ENCODE results near the gene PGGT1B.

- no peak for TF ChIP-seq CTCF (IDR thresholded peaks at IDR 0.05)
- no peak for TF ChIP-seq POLR2A (IDR thresholded peaks at IDR 0.05)
Measured at GRCh38 chr5:115179394-115180164, 83.1 kb downstream of the PGGT1B start.
